Stimulated activated naive CD4-positive, alpha-beta T cell (primary cell): ENCODE results near the gene KLHL9.
A peak's percentile ranks its signal among the peaks of the same experiment; 100 is the strongest.
"Not testable (repeated sequence)": the region's sequence is repeated elsewhere in the genome, so short reads cannot be mapped to it uniquely, and the experiment has no call there.

ENCODE experiments used
- DNase-seq, 6 experiments: peaks; one replicate each; lab custom pipeline; 2025; lab: John Stamatoyannopoulos, UW

The KLHL9 gene, protein sequence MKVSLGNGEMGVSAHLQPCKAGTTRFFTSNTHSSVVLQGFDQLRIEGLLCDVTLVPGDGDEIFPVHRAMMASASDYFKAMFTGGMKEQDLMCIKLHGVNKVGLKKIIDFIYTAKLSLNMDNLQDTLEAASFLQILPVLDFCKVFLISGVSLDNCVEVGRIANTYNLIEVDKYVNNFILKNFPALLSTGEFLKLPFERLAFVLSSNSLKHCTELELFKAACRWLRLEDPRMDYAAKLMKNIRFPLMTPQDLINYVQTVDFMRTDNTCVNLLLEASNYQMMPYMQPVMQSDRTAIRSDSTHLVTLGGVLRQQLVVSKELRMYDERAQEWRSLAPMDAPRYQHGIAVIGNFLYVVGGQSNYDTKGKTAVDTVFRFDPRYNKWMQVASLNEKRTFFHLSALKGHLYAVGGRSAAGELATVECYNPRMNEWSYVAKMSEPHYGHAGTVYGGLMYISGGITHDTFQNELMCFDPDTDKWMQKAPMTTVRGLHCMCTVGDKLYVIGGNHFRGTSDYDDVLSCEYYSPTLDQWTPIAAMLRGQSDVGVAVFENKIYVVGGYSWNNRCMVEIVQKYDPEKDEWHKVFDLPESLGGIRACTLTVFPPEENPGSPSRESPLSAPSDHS

DNA sequence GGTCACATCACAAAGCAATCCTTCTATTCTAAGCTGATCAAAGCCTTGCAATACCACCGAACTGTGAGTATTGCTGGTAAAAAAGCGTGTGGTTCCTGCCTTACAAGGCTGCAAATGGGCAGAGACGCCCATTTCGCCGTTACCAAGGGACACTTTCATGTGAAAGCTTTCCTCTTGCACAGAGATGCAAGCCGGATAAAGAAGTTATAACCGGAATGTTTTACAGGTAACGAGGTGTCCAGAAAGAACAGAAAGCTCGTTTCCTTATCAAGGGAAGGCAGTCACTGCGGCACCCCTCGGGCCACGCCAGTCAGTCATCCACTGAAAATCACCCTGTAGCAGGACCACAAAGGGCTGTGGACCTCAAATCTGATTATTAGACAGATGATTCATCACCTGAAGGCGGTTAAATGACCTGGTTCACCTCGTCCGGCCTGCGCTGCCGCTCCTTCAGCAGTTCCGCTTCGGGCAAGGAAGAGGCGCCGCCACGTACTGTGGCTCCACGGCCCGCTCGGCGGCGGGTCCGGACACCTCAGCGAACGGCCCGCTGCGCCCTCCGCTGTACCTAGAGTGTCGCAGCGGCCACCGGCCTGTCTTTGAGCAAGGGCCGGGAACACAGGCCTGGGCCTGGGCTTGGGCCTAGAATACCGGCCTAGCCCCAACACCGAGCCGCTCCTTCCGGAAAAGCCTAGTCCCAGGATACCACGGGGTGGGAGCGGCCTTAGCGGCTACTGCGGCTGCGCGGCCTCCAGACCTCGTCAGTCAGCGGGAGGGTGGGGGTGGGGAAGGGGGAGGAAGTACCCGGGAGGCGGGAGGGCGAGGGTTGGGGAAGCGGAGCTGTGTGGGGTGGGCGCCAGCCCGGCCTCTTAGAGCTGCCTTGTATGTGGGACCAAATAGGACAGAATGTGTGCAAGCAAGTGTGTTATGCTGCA, at the start of gene KLHL9:
TSS of gene KLHL9 (minus strand) at position 704 of the 932 bp plus-strand sequence. CDS start at position 159, 545 bp downstream.
- peak; percentile 76 to 86 (median 85) for DNase-seq

DNA sequence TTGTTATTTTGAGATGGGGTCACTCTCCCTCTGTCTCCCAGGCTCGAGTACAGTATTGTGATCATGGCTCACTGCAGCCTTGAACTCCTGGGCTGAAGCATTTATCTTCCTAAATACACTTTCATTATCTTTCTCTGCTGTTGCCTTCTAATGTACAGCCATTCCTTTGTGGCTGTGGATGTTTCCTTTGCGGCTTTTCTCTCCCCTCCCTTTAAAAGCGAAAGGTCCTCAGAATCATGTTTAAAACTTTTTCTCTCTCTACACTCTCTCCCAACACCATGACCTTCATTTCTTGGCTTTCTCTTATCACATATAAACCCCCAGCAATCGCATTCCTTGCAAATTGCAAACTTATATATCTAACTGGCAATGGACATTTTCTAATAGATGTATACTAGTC, 48.4 kb upstream of the KLHL9 start:
- DNase-seq, result no peak

DNA sequence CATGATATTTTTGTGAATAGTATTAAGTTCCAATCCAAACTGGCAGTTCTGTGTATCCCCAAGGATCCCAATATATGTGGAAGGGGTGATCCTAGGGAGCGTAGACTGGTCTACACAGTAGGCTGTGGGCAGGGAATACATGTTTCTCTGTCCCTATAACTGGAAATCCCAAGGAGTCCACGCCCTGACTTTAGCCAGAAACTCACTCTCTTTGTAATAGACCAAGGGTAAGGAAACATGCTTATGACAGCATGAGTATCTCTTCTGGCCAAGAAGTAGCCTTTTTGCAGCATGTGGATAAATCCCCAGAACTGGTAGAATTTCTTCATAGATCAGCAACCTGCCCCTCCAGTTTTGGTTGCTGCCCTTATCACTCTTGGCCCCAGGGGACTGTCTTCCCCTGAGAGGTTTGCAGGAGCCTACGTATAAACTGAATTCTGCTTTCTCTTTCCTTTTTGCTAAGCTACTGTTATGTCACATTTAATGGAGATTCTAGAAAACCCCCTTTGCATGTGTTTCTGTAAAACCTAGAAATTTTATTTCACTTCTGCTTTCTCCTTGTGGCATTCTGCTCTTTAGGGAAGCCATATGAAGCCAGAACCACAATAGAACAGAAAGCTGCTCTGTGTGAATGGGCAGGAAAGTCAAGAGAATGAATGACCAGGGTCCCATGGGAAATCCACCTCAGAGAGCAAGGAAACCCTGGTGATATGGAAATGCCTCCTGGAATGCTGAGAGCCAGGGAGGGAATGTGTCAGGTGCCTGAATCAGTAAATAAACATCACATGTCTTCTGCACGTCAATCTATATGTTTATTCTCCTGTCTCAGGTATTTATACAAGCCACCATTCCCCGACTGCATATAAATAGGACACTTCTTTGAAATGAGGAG, 46.5 kb upstream of the KLHL9 start:
- DNase-seq, result no peak

DNA sequence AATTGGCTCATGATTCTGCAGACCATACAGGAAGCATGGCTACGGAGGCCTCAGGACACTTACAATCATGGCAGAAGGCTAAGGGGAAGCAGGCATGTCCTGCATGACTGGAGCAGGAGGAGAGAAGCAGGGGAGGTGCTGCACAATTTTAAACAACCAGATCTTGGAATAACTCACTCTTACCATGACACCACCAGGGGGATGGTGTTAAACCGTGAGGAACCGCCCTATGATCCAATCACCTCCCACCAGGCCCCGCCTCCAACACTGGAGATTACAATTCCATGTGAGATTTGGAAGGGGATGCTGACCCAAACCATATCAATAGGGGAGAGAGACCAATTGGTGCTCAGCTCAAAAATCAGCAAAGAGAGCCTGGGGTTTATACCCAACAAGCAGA, 36.3 kb upstream of the KLHL9 start:
- not testable (repeated sequence) for DNase-seq

DNA sequence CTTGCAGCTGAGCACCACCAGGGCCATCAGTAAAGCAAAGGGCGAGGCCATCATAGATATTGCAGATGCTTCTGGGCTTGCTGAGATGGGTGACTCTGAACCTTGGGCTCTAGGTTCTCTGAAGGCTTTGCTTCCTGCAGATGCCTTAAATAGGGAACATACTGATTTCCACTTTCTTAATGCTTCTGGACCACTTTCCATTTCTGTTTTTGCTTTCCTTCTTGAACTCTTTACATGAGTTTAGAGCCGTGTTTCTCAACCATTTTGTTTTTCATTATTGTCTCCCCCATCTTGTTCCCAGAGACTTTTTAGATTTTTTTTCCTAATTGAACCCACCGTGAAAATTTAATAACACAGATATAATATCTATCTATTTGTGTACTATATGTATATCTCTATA, 32.8 kb upstream of the KLHL9 start, which contains the start of gene IFNA13:
TSS of gene IFNA13 (minus strand) at position 101 of the 400 bp plus-strand sequence. CDS start at position 54, 47 bp downstream.
- no peak for DNase-seq

DNA sequence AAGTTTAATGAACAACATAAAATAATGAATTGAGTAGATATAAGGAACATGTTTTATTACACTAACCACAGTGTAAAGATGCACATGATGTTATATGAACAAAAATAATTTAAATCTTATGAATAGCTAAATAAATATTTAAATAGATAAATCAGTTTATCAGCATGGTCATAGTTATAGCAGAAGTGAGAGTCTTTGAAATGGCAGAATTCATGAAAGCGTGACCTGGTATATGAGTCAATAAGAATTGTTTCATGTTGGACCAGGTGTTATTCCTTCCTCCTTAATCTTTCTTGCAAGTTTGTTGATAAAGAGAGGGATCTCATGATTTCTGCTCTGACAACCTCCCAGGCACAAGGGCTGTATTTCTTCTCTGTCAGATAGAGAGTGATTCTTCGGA, 32.0 kb upstream of the KLHL9 start:
- not testable (repeated sequence) for DNase-seq

DNA sequence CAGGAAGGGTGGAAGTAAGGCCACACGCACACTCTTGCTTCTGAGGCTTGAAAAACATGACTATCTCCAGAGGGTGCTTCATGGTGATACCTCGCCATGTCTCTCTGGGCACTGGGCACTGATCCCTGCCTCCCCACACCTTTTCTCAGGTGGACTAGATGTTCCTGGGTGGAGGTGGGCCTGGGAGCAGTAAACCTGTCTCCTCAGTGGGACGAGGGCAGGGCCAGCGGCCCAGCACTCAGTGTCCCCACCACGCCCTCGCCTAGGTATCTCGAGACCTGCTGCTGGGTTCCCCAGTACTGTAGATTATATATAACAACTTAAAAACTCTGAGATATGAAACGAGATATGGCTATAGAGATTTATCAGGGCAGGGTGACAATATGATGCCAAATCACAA, 27.1 kb upstream of the KLHL9 start:
- no peak for DNase-seq

DNA sequence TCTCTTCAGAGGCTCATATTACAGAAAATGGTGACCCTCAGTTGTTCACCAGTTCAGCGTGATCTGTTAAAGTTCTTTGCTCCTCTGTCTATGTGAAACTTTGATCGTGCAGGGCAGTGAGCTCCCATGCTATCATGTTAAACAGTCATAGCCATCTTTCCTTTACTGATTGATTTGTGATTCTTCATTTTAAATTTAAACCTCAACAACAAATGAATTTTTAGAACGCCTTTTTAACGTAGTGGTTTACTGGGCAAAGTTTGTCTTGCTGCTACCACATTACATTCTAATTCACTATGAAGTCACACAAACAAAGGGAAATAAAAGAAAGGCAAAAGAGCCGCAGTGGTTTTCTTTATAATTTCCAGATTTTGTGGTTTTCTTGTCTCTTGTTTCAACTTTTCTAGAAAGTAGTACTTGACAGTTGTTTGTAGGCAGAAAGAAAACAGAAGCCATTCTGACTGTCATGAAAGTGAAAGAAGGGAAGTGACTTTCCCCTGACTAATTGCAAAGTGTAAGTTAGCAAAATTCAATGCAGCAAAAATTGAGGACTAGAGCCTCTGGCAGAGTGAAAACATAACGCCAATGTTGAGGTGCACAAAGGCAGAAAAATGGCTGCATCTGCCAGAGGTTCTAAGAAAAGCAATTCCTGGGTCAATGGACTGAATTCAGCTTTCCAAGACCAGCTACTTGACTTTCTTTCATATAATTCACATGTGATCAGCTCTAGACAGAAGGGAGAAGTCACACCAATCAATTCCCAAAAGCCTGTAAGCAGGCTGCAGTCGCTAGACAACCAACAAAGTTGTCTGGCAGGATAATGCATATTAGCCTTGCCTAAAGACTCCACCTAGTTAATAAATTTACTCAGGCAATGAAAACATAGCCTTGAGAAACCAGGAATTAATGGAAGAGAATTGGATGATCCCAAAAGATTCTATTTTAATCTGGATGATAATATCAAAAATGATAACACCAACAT, 22.6 kb upstream of the KLHL9 start:
- peak in 3 of 6 experiments; percentile 46 to 60 (median 54) for DNase-seq

DNA sequence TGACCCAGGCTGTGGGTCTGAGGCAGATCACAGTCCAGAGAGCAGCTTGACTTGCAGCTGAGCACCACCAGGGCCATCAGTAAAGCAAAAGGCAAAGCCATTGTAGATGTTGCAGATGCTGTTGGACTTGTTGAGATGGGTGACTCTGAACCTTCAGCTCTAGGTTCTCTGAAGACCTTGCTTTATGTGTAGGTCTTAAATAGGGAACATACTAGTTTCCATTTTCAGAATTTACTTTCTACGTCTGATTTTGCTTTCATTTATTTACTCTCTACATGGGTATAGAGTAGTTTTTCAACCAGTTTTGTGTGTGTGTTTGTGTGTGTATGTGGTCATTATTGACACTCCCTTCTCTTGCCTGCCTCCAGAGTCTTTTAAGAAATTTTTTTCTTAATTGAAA, 15.6 kb upstream of the KLHL9 start, which contains the start of gene IFNA6:
TSS of gene IFNA6 (minus strand) at position 101 of the 400 bp plus-strand sequence. CDS start at position 101, 0 bp downstream.
- no peak for DNase-seq

DNA sequence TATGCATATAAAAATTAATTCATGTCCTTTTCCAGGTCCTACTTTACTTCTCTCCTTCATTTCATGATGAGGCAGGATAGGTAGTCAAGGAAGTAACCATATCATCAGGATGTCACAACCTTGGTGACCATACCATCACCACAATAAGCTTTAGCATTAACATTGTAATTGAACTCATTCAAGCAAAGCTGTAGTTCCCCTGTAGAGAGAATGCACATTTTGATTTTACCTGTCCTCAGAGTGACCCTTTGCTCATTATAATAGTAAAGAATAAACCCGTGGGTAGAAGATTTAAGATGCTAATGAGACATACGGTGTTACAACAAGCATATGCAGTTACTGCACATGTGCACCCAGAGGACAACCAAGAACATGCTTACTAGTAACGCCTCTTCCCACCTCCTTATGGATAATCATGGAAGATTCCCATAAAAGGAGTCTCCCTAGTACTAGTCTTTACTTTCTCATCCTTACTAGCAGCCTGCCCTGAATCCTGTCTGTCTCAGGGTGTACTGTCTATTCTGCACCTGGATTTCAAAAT, 13.3 kb upstream of the KLHL9 start:
- no peak for DNase-seq

DNA sequence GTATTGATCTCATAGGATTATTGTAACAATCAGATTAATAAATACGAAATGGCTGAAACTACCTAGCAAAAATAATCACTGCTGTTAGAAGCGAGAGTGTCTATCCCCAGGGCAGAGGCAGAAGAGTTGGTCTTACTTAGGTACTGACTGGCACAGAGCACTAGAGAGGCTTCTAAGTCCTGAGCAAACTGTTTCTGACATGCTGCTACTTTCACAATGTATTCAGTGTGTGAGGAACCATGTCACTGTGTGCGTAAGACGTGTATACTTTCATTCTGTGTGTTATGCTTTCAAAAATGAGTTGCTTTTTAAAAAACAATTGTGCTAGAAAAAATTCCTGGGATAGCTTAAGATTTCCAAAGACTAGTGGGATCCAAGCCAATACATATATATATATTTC, 5.5 kb upstream of the KLHL9 start:
- no peak for DNase-seq

DNA sequence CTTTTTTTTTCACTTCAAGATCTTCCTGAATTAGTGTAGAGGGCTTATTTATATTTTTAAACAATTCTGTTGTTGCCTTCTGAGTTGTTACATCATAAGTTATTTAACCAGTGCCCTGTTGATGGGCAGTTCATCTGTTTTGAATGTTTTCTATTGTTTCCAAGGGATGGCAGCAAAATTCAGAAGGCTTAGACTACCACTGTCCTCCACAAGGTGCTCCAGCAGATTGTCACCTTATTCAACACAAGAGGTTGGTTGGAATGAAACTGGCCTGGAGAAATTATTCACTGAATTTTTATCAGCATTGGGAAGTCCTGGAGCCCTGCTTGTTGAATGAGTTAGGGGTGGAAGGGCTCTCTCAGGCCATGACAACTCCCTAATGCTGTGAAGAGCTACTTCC, 1.3 kb upstream of the KLHL9 start:
- DNase-seq, result no peak

DNA sequence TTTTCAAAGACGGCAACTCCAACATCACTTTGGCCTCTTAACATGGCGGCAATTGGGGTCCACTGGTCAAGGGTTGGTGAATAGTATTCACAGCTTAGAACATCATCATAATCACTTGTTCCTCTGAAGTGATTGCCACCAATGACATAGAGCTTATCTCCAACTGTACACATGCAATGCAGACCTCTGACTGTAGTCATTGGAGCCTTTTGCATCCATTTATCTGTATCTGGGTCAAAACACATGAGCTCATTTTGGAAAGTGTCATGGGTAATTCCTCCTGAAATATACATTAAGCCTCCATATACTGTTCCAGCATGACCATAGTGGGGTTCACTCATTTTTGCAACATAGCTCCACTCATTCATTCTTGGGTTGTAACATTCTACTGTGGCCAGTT, 2.0 kb downstream of the KLHL9 start:
- no peak for DNase-seq

DNA sequence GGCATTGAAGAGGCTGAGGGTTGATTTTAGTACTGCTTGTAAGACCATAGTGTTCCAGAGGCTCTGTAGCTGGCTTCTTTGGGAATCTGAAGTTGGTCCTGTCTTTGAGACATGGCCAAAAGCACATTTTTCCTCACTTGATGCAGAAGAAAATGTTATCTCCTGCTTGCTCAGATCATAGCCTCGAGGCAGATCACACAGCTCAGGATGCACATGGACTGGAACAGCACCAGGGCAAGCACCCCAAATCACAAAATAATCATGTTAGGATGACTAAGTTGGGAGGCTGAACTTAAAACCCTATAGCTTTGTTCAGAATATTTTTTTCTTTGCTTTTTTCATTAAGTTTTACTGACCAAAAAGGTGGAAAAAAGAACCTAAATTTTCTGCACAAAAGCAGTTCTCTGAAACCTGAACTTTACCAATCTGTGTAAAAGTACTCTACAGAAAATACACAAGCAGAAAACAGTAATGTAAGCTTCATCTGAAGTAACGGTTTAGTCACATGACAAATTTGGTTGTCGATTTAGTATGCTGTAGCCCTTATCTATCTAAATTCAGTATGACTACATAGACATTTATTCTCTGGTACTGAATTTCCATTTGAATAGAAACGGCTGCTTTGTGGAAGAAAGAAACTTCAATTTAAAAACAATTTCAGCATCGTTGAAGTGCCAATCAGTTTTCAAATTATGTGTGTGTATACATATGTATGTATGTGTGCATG, 3.4 kb downstream of the KLHL9 start:
- DNase-seq, result no peak

DNA sequence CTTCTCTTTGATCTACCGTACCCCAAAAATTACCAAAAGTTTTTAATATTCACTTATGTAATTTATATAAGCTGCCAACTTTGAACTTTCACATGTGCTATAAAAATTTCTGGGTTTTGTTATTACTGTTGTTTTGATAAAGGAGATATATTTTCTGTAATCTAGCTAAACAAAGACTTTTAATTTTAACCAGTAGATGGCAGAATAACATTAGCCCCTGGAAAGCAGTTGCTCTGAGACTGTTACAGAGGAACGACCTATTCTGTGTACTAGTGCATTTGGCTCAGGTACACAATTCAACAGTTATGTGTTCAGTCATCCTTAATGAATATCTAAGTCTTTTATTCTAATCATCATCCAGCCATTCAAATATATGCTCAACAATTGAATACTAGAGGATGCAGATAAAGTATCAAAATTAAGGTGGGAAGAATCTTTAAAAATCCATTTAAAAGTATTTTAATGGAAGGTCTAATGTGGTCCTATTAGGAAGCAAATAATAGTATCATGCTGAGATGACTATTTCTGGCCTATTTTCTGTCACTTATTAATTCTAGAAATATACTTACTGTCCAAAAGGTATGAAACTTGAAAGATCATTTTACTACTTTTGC, 8.6 kb downstream of the KLHL9 start:
- peak in 3 of 6 experiments; percentile 41 to 64 (median 59) for DNase-seq

DNA sequence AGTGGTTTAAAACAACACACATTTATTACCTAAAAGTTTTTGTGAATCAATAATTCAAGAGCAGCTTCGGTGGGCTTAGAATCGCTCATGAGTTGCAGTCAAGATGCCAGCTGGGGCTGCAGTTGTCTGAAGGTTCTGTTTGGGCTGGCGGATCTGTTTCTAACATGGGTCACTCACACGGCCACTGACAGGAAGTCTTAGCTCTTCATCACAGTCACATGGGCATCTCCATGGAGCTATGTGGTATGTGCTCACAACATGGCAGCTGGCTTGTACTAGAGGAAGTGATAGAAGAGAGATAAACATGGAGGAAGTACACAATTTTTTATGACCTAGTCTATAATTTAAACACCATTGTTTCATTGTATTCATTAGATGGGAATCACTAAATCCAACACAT, 11.2 kb downstream of the KLHL9 start:
- no peak for DNase-seq

DNA sequence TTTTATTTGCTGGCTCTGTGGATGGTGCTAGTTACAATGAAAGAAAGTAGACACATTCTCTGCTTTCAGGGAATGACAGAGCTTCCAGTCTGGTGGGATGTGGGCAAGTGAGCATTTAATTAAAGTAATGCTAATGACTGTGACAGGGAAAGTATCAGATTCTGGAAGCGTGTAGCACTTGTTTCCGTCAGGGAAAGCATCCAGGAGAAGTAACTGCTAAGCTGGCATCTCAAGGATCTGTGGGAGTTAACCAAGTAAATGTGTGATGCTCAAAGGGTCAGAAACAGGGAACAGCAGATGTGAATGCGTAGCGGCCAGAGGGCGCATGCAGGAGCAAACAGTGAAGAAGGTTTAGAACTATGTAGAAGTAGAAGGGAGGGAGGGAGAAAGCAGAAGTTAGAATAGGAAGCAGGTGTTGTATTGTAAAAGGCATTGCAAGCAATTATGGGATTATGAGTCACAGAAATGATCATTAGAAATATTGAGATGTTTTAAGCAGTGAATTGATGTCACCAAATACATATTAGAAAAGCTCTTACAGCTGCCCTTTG, 12.2 kb downstream of the KLHL9 start:
- no peak for DNase-seq

DNA sequence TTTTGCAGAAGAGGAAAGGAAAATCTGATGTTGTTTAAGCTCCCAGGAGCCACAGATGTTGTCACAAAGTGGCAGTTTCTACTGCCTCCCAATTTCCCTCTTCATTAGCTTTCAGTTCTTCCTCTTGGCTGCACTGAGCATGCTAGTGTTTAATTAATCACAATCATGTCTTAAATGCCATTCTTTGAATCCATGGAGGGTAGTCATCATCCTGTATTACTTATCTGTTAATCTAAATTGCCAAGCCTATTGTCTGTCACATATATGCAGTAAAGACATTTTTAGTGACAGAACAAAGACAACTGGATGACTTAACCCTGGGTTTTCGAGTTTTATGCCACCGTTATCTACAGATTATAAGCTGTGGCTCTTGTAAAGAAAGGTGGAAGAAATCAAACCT, 14.7 kb downstream of the KLHL9 start:
- DNase-seq, result no peak
